Glutamatergic neuron (in vitro differentiated cells): ENCODE measurements around the gene KRT35. TPM values are rescaled to one million over a fixed set of nuclear protein-coding genes. Genes with fewer than 3 reads are reported as not detected.

Experiments
- DNase-seq: peaks from one replicate; pipeline ENCODE4 v3.0.0; 2022
- H3K27ac Mint-ChIP-seq: one replicate; pipeline ENCODE4 v1.8.0; 2020; ENCODE audit warnings: mild to moderate bottlenecking, mixed read lengths, inconsistent platforms; ENCODE audit not compliant: unreplicated experiment
- H3K27me3 Mint-ChIP-seq: one replicate; pipeline ENCODE4 v1.8.0; 2020; ENCODE audit warnings: mild to moderate bottlenecking, moderate library complexity, mixed read lengths, inconsistent platforms; ENCODE audit not compliant: unreplicated experiment
- H3K36me3 Mint-ChIP-seq: one replicate; pipeline ENCODE4 v1.8.0; 2020; ENCODE audit warnings: mild to moderate bottlenecking, mixed read lengths, inconsistent platforms; ENCODE audit not compliant: unreplicated experiment
- H3K4me1 Mint-ChIP-seq: one replicate; pipeline ENCODE4 v1.8.0; 2020; ENCODE audit warnings: mild to moderate bottlenecking, low read depth, mixed read lengths, inconsistent platforms; ENCODE audit not compliant: unreplicated experiment
- H3K4me3 Mint-ChIP-seq: one replicate; pipeline ENCODE4 v1.8.0; 2020; ENCODE audit warnings: mild to moderate bottlenecking, mixed read lengths, inconsistent platforms; ENCODE audit not compliant: unreplicated experiment
- H3K9me3 Mint-ChIP-seq: one replicate; pipeline ENCODE4 v1.8.0; 2020; ENCODE audit warnings: mild to moderate bottlenecking, moderate library complexity, mixed read lengths, inconsistent platforms; ENCODE audit not compliant: unreplicated experiment
- total RNA-seq: library from RNA; stranded (reverse); fragmentation: NEBNext Ultra II Directional; extraction: Animal tissue kit (Norgen Biotek cat#: 25700); gene quantifications from one replicate; pipeline ENCODE4 v1.2.1, GENCODE V29; 2021; ENCODE audit not compliant: unreplicated experiment
- TF ChIP-seq, protein P1 (sequence below): fragments of 200-600 bp; sonication (generic); IDR thresholded peaks from one replicate; pipeline ENCODE4 v1.5.0; 2021; ENCODE audit not compliant: partially characterized antibody, unreplicated experiment

Gene KRT35
- total RNA-seq, 1 donor from 2014 or later: not detected

DNA sequence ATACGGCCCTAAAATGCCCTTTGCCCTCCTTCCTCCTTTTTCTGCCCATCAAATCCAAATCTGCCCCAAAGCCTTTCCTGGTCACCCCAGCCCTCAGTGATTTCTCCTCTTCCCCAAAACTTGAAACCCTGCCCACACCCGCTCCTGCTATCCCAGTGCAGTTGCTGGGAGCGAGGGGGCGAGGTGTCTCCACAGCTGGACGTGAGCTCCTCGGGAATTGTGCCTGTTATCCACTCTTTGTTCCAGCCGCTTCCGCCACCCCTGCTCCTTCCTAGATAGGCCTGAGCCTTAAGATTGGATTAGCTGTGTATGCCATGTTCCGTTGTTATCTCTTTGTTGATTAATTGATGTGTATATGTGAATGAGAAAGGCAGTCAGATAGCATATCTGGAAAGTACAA lies 2.6 kb upstream of the KRT35 start:
- TF ChIP-seq, protein P1, sequence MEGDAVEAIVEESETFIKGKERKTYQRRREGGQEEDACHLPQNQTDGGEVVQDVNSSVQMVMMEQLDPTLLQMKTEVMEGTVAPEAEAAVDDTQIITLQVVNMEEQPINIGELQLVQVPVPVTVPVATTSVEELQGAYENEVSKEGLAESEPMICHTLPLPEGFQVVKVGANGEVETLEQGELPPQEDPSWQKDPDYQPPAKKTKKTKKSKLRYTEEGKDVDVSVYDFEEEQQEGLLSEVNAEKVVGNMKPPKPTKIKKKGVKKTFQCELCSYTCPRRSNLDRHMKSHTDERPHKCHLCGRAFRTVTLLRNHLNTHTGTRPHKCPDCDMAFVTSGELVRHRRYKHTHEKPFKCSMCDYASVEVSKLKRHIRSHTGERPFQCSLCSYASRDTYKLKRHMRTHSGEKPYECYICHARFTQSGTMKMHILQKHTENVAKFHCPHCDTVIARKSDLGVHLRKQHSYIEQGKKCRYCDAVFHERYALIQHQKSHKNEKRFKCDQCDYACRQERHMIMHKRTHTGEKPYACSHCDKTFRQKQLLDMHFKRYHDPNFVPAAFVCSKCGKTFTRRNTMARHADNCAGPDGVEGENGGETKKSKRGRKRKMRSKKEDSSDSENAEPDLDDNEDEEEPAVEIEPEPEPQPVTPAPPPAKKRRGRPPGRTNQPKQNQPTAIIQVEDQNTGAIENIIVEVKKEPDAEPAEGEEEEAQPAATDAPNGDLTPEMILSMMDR: no peak
- no peaks in the 10 kb centered on the region for H3K9me3 Mint-ChIP-seq
- no peak overlapping the region for H3K4me3 Mint-ChIP-seq
- no peak for DNase-seq
- H3K4me1 Mint-ChIP-seq: no peaks in the 10 kb centered on the region
- H3K36me3 Mint-ChIP-seq: no peaks in the 10 kb centered on the region
- no peak overlapping the region for H3K27ac Mint-ChIP-seq
- peaks cover 5% of the 10 kb centered on the region for H3K27me3 Mint-ChIP-seq

DNA sequence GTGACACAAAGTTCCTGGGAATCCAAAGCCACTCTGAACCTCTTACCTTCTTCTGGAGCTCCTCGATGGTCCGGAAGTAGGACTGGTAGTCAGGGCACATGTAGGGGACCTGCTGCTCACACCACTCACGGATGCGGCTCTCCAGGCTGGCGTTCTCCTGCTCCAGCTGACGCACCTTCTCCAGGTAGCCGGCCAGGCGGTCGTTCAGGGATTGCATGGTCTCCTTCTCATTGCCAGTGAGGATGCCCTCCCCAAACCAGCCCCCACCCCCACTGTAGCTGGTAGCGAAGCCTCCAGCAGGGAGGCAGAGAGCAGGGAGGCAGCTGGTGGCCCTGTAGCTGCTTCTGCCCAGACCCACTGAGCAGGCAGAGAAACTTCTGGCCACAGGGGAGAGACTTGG lies 370 bp downstream of the KRT35 start:
- H3K4me3 Mint-ChIP-seq: no peak overlapping the region
- no peaks in the 10 kb centered on the region for H3K36me3 Mint-ChIP-seq
- DNase-seq: no peak
- no peak overlapping the region for H3K27ac Mint-ChIP-seq
- H3K4me1 Mint-ChIP-seq: no peaks in the 10 kb centered on the region
- peaks cover 2% of the 10 kb centered on the region for H3K27me3 Mint-ChIP-seq
- TF ChIP-seq, protein P1: no peak
- H3K9me3 Mint-ChIP-seq: no peaks in the 10 kb centered on the region

DNA sequence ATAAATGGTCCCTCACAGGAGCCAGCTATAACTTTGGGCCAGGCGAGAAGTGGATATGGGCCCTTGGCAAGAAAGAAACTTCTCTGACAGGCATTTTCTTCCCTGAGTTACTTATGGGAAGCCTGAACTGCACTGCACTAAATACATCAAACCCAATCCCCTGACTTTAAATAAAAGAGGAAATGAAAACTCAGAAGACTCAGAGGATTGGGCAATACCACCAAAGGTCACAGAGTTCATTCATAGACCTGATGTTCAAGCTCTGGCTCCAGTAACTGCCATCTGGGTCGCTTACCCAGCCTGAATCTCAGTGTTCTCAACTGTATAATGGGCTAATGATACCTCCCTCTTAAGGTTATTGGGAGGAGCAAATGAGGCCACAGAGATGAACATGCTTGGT lies 815 bp downstream of the KRT35 start:
- TF ChIP-seq, protein P1: no peak
- no peaks in the 10 kb centered on the region for H3K4me1 Mint-ChIP-seq
- no peak overlapping the region for H3K4me3 Mint-ChIP-seq
- H3K27me3 Mint-ChIP-seq: peaks cover 2% of the 10 kb centered on the region
- H3K9me3 Mint-ChIP-seq: no peaks in the 10 kb centered on the region
- DNase-seq: no peak
- no peaks in the 10 kb centered on the region for H3K36me3 Mint-ChIP-seq
- H3K27ac Mint-ChIP-seq: no peak overlapping the region

DNA sequence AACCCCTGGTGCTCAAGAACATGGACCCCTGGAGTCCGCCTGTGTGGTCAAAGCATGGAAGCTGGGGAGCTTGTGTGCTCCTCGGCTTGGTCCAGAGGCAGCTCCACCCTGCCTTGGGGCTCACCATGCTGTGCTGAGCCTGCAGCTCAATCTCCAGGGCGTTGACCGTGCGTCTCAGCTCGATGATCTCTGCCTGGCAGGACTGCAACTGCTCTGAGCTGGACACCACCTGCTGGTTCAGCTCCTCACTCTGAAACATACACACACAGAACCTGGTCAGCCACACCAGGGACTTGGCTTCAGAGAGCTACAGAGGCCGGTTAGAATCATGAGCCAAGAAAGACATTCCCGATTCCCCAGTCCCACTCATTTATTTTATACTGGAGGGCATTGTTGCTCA lies 2.7 kb downstream of the KRT35 start:
- H3K4me1 Mint-ChIP-seq: no peaks in the 10 kb centered on the region
- H3K27ac Mint-ChIP-seq: no peak overlapping the region
- TF ChIP-seq, protein P1: no peak
- no peaks in the 10 kb centered on the region for H3K36me3 Mint-ChIP-seq
- H3K27me3 Mint-ChIP-seq: peaks cover 2% of the 10 kb centered on the region
- no peaks in the 10 kb centered on the region for H3K9me3 Mint-ChIP-seq
- no peak overlapping the region for H3K4me3 Mint-ChIP-seq
- DNase-seq: no peak

DNA sequence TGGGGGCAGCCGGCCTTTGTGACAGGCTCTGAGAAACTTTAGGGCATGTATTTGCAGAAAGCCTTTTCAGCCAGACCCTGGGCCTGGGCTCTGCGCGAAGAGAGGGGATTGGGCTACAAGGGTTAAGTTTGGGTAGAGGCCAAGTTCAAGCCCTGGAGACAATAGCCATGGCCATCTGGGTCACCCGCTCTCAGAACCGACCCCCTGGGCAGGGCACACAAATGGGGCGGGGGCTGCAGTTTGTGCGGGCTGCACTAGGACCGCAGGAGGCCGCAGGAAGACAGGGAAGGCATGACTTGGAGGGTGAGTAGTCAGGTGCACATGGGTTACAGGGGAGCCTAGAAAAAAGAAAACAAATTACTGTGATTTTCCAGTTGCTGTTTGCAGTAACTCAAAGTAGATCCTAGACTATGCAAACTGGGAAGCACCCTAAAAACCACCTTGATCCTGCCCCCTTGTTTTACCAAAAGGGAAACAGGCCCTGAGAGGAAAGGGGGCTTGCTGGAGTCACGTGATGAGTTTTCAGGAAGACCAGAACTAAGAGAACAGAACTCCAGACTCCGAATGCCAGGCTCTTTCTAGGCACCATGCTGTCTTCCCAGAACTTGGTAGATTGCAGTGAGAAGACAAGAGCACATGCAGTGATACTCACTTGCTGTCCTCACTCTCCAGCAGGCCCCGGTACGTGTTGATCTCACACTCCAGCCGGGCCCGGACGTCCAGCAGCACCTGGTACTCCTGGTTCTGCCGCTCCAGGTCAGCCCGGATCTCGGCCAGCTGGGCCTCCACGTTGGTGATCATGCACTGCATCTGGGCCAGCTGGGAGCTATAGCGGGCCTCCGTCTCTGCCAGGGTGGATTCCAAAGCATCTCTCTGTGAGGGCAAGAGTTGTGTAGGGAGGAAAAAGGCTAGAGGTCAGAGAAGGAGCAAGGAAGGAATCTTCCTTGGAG lies 3.8 kb downstream of the KRT35 start:
- Mint-ChIP-seq H3K27me3 (peaks cover 4% of the 10 kb centered on the region), H3K27ac (no peak overlapping the region)
- TF ChIP-seq, protein P1: no peak

More for the DNA sequence above, 3.8 kb downstream of the KRT35 start:
- DNase-seq: no peak
- Mint-ChIP-seq H3K9me3 (no peaks in the 10 kb centered on the region), H3K4me3 (no peak overlapping the region), H3K36me3 (no peaks in the 10 kb centered on the region), H3K4me1 (no peaks in the 10 kb centered on the region)
